Mononuclear cell (primary cell): Measurements from ENCODE around the gene SPDEF. TPM values are rescaled to one million over a fixed set of nuclear protein-coding genes. Genes with fewer than 3 reads are reported as not detected.

Experiments used
- H3K27me3 ChIP-seq: 2 replicates; pipeline ENCODE4 v1.6.0; 2011; ENCODE audit warnings: low read length, control low read depth; ENCODE audit not compliant: insufficient read depth
- H3K4me1 ChIP-seq: 2 replicates; pipeline ENCODE4 v1.5.1; 2011; ENCODE audit warnings: mild to moderate bottlenecking, low read length, control low read depth; ENCODE audit not compliant: insufficient read depth
- H3K4me3 ChIP-seq: 2 replicates; pipeline ENCODE4 v1.5.1; 2011; ENCODE audit warnings: mild to moderate bottlenecking, low read length, moderate library complexity
- H3K9me3 ChIP-seq: 2 replicates; pipeline ENCODE4 v1.5.1; 2011; ENCODE audit warnings: low read depth, mild to moderate bottlenecking, control low read depth, low read length
- total RNA-seq: library from RNA; depleted of rRNA; stranded (reverse); fragments of >200 nt; gene quantifications from one replicate; pipeline ENCODE4 v1.2.3, GENCODE V29; 2012

The SPDEF gene
- total RNA-seq, 1 donor = 0.31 TPM

- Histone ChIP-seq H3K9me3 (no peaks in the 10 kb centered on the region), H3K4me3 (no peak overlapping the region), H3K4me1 (no peaks in the 10 kb centered on the region), H3K27me3 (no peaks in the 10 kb centered on the region)
Measured at GRCh38 chr6:34547701-34548644, 8.2 kb downstream of the SPDEF start.

- Histone ChIP-seq H3K4me1 (no peaks in the 10 kb centered on the region), H3K4me3 (no peak overlapping the region), H3K9me3 (no peaks in the 10 kb centered on the region), H3K27me3 (no peaks in the 10 kb centered on the region)
Measured at GRCh38 chr6:34546551-34547321, 9.4 kb downstream of the SPDEF start.

- Histone ChIP-seq H3K4me1 (no peaks in the 10 kb centered on the region), H3K27me3 (no peaks in the 10 kb centered on the region), H3K9me3 (no peaks in the 10 kb centered on the region), H3K4me3 (no peak overlapping the region)
Measured at GRCh38 chr6:34544776-34545471, 11.2 kb downstream of the SPDEF start.

GRCh38 chr6:34544052-34544604, 12.0 kb downstream of the SPDEF start:
- no peaks in the 10 kb centered on the region for H3K4me1 ChIP-seq
- H3K9me3 ChIP-seq = no peaks in the 10 kb centered on the region
- H3K27me3 ChIP-seq = no peaks in the 10 kb centered on the region
- no peak overlapping the region for H3K4me3 ChIP-seq

- no peaks in the 10 kb centered on the region for H3K4me1 ChIP-seq
- no peaks in the 10 kb centered on the region for H3K9me3 ChIP-seq
- H3K27me3 ChIP-seq = no peaks in the 10 kb centered on the region
- H3K4me3 ChIP-seq = no peak overlapping the region
Measured at GRCh38 chr6:34543421-34543820, 12.7 kb downstream of the SPDEF start.

- Histone ChIP-seq H3K4me1 (no peaks in the 10 kb centered on the region), H3K9me3 (no peaks in the 10 kb centered on the region), H3K4me3 (no peak overlapping the region), H3K27me3 (no peaks in the 10 kb centered on the region)
Measured at GRCh38 chr6:34540841-34541240, 15.3 kb downstream of the SPDEF start.

GRCh38 chr6:34540222-34540621, 15.9 kb downstream of the SPDEF start:
- Histone ChIP-seq H3K9me3 (no peaks in the 10 kb centered on the region), H3K4me3 (no peak overlapping the region), H3K27me3 (no peaks in the 10 kb centered on the region), H3K4me1 (no peaks in the 10 kb centered on the region)

- Histone ChIP-seq H3K4me3 (no peak overlapping the region), H3K27me3 (no peaks in the 10 kb centered on the region), H3K9me3 (no peaks in the 10 kb centered on the region), H3K4me1 (no peaks in the 10 kb centered on the region)
Measured at GRCh38 chr6:34539181-34539580, 16.9 kb downstream of the SPDEF start.

- H3K4me1 ChIP-seq = no peaks in the 10 kb centered on the region
- H3K27me3 ChIP-seq = no peaks in the 10 kb centered on the region
- H3K4me3 ChIP-seq = no peak overlapping the region
- no peaks in the 10 kb centered on the region for H3K9me3 ChIP-seq
Measured at GRCh38 chr6:34538581-34538980, 17.5 kb downstream of the SPDEF start.

- Histone ChIP-seq H3K27me3 (no peaks in the 10 kb centered on the region), H3K4me3 (no peak overlapping the region), H3K4me1 (no peaks in the 10 kb centered on the region), H3K9me3 (no peaks in the 10 kb centered on the region)
Measured at GRCh38 chr6:34537922-34538550, 18.1 kb downstream of the SPDEF start.

GRCh38 chr6:34536959-34537848, 18.9 kb downstream of the SPDEF start:
- Histone ChIP-seq H3K4me1 (no peaks in the 10 kb centered on the region), H3K4me3 (no peak overlapping the region), H3K27me3 (no peaks in the 10 kb centered on the region), H3K9me3 (no peaks in the 10 kb centered on the region)

- no peaks in the 10 kb centered on the region for H3K27me3 ChIP-seq
- no peaks in the 10 kb centered on the region for H3K4me1 ChIP-seq
- no peaks in the 10 kb centered on the region for H3K9me3 ChIP-seq
- H3K4me3 ChIP-seq = no peak overlapping the region
Measured at GRCh38 chr6:34536251-34536958, 19.7 kb downstream of the SPDEF start.

- Histone ChIP-seq H3K4me1 (no peaks in the 10 kb centered on the region), H3K4me3 (no peak overlapping the region), H3K9me3 (no peaks in the 10 kb centered on the region), H3K27me3 (no peaks in the 10 kb centered on the region)
Measured at GRCh38 chr6:34535646-34536045, 20.5 kb downstream of the SPDEF start.
